Loucy (cell line): ENCODE measurements around the gene RHOC.

Experiments
- H2AFZ ChIP-seq: fragments of 200-600 bp; sonication (generic); 2 replicates; pipeline ENCODE4 v1.6.0; 2016; ENCODE audit warnings: antibody characterized with exemption, mild to moderate bottlenecking, low read length, moderate library complexity
- H3F3A ChIP-seq: fragments of 200-600 bp; 2 replicates; pipeline ENCODE4 v1.6.0; 2016; ENCODE audit warnings: antibody characterized with exemption, low read depth, mild to moderate bottlenecking
- H3K27me3 ChIP-seq: fragments of 200-600 bp; sonication (generic); 2 replicates; pipeline ENCODE4 v1.6.1; 2014; ENCODE audit warnings: low read length, mild to moderate bottlenecking; ENCODE audit not compliant: insufficient read depth, poor library complexity, severe bottlenecking
- H3K36me3 ChIP-seq: fragments of 200-600 bp; sonication (generic); 2 replicates; pipeline ENCODE4 v1.6.1; 2016; ENCODE audit warnings: low read length; ENCODE audit not compliant: insufficient read depth
- H3K4me1 ChIP-seq: fragments of 200-600 bp; sonication (generic); 2 replicates; pipeline ENCODE4 v1.5.1; 2014; ENCODE audit warnings: low read length, mild to moderate bottlenecking; ENCODE audit not compliant: insufficient read depth, poor library complexity, severe bottlenecking
- H3K4me2 ChIP-seq: fragments of 200-600 bp; sonication (generic); 2 replicates; pipeline ENCODE4 v1.6.0; 2014; ENCODE audit warnings: antibody characterized with exemption, low read length, low read depth, mild to moderate bottlenecking; ENCODE audit not compliant: poor library complexity, severe bottlenecking
- H3K4me3 ChIP-seq: fragments of 200-600 bp; sonication (generic); 2 replicates; pipeline ENCODE4 v1.5.1; 2014; ENCODE audit warnings: low read length, mild to moderate bottlenecking, mixed read lengths; ENCODE audit not compliant: poor library complexity, severe bottlenecking
- H3K79me2 ChIP-seq: fragments of 200-600 bp; sonication (generic); 2 replicates; pipeline ENCODE4 v1.6.1; 2014; ENCODE audit warnings: low read length; ENCODE audit not compliant: insufficient read depth
- H3K9ac ChIP-seq: fragments of 200-600 bp; sonication (generic); 2 replicates; pipeline ENCODE4 v1.6.0; 2014; ENCODE audit warnings: mild to moderate bottlenecking, low read depth, low read length, moderate library complexity; ENCODE audit not compliant: poor library complexity, severe bottlenecking
- H3K9me2 ChIP-seq: fragments of 200-600 bp; sonication (generic); replicated peaks from 2 replicates; pipeline ENCODE4 v1.6.1; 2016; ENCODE audit warnings: low read depth, low read length, mixed read lengths
- H3K9me3 ChIP-seq: fragments of 200-600 bp; sonication (generic); 2 replicates; pipeline ENCODE4 v1.6.1; 2014; ENCODE audit warnings: mild to moderate bottlenecking, antibody characterized with exemption, low read length, low read depth; ENCODE audit not compliant: insufficient read depth
- H4K20me1 ChIP-seq: fragments of 200-600 bp; sonication (generic); 2 replicates; pipeline ENCODE4 v1.6.0; 2014; ENCODE audit warnings: antibody characterized with exemption, low read length, mild to moderate bottlenecking; ENCODE audit not compliant: insufficient read depth, poor library complexity, severe bottlenecking
- EZH2phosphoT487 ChIP-seq: fragments of 200-600 bp; IDR thresholded peaks from 2 replicates; pipeline ENCODE4 v1.6.1; 2018; ENCODE audit warnings: antibody characterized with exemption, mild to moderate bottlenecking, moderate library complexity, borderline replicate concordance
- TF ChIP-seq, protein P1 (sequence below): fragments of 200-600 bp; sonication (generic); conservative IDR thresholded peaks from 2 replicates; pipeline ENCODE4 v1.5.1; 2014; ENCODE audit warnings: mild to moderate bottlenecking, antibody characterized with exemption, low read length

The RHOC gene

DNA sequence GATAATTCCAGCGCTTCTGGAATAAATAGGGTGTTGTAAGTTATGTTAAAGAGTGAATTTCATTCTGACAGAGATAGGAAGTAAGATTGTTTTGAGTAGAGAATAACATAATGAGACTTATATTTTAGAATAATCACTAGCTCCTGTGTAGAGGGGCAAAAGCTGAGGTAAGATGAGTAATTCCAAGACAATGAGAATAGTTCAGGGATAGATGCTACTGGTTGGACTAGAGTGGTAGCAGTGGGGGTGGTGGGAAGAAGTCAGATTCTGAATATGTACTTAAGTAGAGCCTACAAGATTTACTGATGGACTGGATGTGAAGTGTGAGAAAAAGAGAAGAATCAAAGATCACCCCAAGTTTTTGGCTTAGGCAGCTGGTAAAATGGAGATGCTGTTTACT, 55.7 kb downstream of the RHOC start:
- peaks cover 27% of the 10 kb centered on the region for H3K79me2 ChIP-seq
- H3K9ac ChIP-seq, result no peak overlapping the region
- H3K4me2 ChIP-seq, result no peak overlapping the region

More for the DNA sequence above, 55.7 kb downstream of the RHOC start:
- TF ChIP-seq, protein P1, sequence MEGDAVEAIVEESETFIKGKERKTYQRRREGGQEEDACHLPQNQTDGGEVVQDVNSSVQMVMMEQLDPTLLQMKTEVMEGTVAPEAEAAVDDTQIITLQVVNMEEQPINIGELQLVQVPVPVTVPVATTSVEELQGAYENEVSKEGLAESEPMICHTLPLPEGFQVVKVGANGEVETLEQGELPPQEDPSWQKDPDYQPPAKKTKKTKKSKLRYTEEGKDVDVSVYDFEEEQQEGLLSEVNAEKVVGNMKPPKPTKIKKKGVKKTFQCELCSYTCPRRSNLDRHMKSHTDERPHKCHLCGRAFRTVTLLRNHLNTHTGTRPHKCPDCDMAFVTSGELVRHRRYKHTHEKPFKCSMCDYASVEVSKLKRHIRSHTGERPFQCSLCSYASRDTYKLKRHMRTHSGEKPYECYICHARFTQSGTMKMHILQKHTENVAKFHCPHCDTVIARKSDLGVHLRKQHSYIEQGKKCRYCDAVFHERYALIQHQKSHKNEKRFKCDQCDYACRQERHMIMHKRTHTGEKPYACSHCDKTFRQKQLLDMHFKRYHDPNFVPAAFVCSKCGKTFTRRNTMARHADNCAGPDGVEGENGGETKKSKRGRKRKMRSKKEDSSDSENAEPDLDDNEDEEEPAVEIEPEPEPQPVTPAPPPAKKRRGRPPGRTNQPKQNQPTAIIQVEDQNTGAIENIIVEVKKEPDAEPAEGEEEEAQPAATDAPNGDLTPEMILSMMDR, result no peak
- no peak for TF ChIP-seq EZH2phosphoT487
- Histone ChIP-seq H3F3A (no peaks in the 10 kb centered on the region), H2AFZ (no peak overlapping the region), H3K27me3 (no peaks in the 10 kb centered on the region), H3K36me3 (peaks cover 84% of the 10 kb centered on the region), H3K4me3 (no peak overlapping the region), H3K9me3 (no peaks in the 10 kb centered on the region), H4K20me1 (peaks cover 25% of the 10 kb centered on the region), H3K9me2 (no peaks in the 10 kb centered on the region), H3K4me1 (no peaks in the 10 kb centered on the region)
